H1 (cell line): ENCODE measurements around the gene CD37.

Source experiments
- CTCF ChIP-seq, 3 experiments: IDR thresholded peaks; 1 replicate in 2 of 3; 2 replicates in 1 of 3; pipeline versions ENCODE4 v1.5.1 to v1.6.1; 2011; ENCODE audit warnings: low read length in 3 of 3, mild to moderate bottlenecking in 3 of 3, inconsistent platforms in 2 of 3, low read depth in 1 of 3, moderate library complexity in 1 of 3; ENCODE audit not compliant: insufficient read depth in 1 of 3; ENCODE audit errors: control extremely low read depth in 1 of 3
- RFX5 ChIP-seq: IDR thresholded peaks from 2 replicates; pipeline ENCODE4 v1.6.1; 2011; ENCODE audit warnings: low read depth, low read length, improper control_type of control experiment, borderline replicate concordance
- SIN3A ChIP-seq, 2 experiments: IDR thresholded peaks in 1 of 2; conservative IDR thresholded peaks in 1 of 2; 2 replicates each; pipeline ENCODE4 v1.6.1; 2011 to 2012; ENCODE audit warnings: low read length in 2 of 2, improper control_type of control experiment in 1 of 2, low read depth in 1 of 2, mild to moderate bottlenecking in 1 of 2
- YY1 ChIP-seq: IDR thresholded peaks from 2 replicates; pipeline ENCODE4 v1.6.1; 2011; ENCODE audit warnings: low read depth, mild to moderate bottlenecking, low read length

- TF ChIP-seq RFX5: no peak
- no peak for TF ChIP-seq SIN3A (conservative IDR thresholded peaks at IDR 0.05 in 1 of 2, IDR thresholded peaks at IDR 0.05 in 1 of 2; ENCODE audit: low read depth in 1 of 2, low read length in 2 of 2)
- TF ChIP-seq CTCF (IDR thresholded peaks at IDR 0.05; ENCODE audit: control extremely low read depth in 1 of 3, insufficient read depth in 1 of 3, low read depth in 1 of 3, low read length in 3 of 3): no peak
- no peak for TF ChIP-seq YY1
These were observed 16.9 kb upstream of the CD37 start for GRCh38 chr19:49318296-49318695.
